ENCODE data around the gene TTC31. TPM values are rescaled to one million over a fixed set of nuclear protein-coding genes. Genes with fewer than 3 reads are reported as not detected.

TTC31 gene
- total and polyA plus RNA-seq, 4 experiments from 2014 or later: 17.0 to 46.9 (median 31.4) TPM

GRCh38 chr2:74526649-74527230, 43.9 kb downstream of the TTC31 start:
- Mint-ChIP-seq H3K4me1 (peaks cover 14 to 41% (median 32%) of the 10 kb centered on the region in 4 donors), H3K9me3 (no peaks in the 10 kb centered on the region), H3K36me3 (peaks cover 26 to 38% of the 10 kb centered on the region in 2 donors), H3K4me3 (peak overlapping the region in 2 of 8 donors; percentile 1 to 30), H3K27ac (peak overlapping the region in 3 of 7 donors; percentile 43 to 62 (median 60)), H3K27me3 (peaks cover under 1 to 4% of the 10 kb centered on the region in 2 donors)
- Histone ChIP-seq H3K9me3 (ENCODE audit: control insufficient read depth in 1 of 2, low read length in 2 of 2) (no peaks in the 10 kb centered on the region), H3K27ac (ENCODE audit: low read depth, low read length) (no peak overlapping the region), H3K36me3 (ENCODE audit: insufficient read depth, low read length) (peaks cover 19% of the 10 kb centered on the region), H3K27me3 (ENCODE audit: insufficient read depth, low read length) (no peaks in the 10 kb centered on the region), H3K4me1 (ENCODE audit: insufficient read depth, low read length) (peaks cover 28% of the 10 kb centered on the region), H3K4me3 (ENCODE audit: low read length in 2 of 2) (no peak overlapping the region)
- ChIA-PET CTCF (ENCODE audit: partially characterized antibody) (interaction anchor here (1.3 to 1.6 kb wide), 3 partner anchors 12 to 703 kb away, joined by 3 to 7 read pairs (median 3); partner anchors contain the start of genes CCDC142, TLX2 and TTC31), POLR2A (ENCODE audit: partially characterized antibody) (interaction anchor here (0.8 to 2.8 kb wide), 10 partner anchors 11 to 106 kb away, joined by 3 to 12 read pairs (median 6); partner anchors contain the start of genes C2orf81, CCDC142, MRPL53 and PCGF1)
- intact Hi-C loops (cut with micrococcal nuclease): no loop called here
- no peak for DNase-seq

GRCh38 chr2:74527741-74528140, 44.9 kb downstream of the TTC31 start:
- peaks cover 34 to 47% of the 10 kb centered on the region in 2 donors for H3K36me3 Mint-ChIP-seq

GRCh38 chr2:74528600-74529356, 45.9 kb downstream of the TTC31 start:
- H3K4me1 ChIP-seq (ENCODE audit: insufficient read depth, low read length): peaks cover 31% of the 10 kb centered on the region
- no peaks in the 10 kb centered on the region for H3K27me3 Mint-ChIP-seq
- POLR2A ChIA-PET (ENCODE audit: partially characterized antibody): interaction anchor here (0.7 to 6.3 kb wide), 16 partner anchors 9 to 309 kb away, joined by 3 to 87 read pairs (median 12); partner anchors contain the start of genes C2orf81, CCDC142, INO80B and MRPL53
- H3K36me3 Mint-ChIP-seq: peaks cover 35 to 49% of the 10 kb centered on the region in 2 donors
- CTCF ChIA-PET (ENCODE audit: partially characterized antibody): interaction anchor here (3.5 to 6.4 kb wide), 2 partner anchors 25 to 46 kb away, joined by 17 to 63 read pairs; partner anchors contain the start of genes CCDC142 and TTC31
- H3K4me3 ChIP-seq (ENCODE audit: low read length in 2 of 2): peak overlapping the region; percentile 89 to 100
- H3K9me3 ChIP-seq (ENCODE audit: control insufficient read depth in 1 of 2, low read length in 2 of 2): no peaks in the 10 kb centered on the region
- H3K36me3 ChIP-seq (ENCODE audit: insufficient read depth, low read length): peaks cover 19% of the 10 kb centered on the region
- H3K27me3 ChIP-seq (ENCODE audit: insufficient read depth, low read length): no peaks in the 10 kb centered on the region
- peak overlapping the region; percentile 84 for H3K27ac ChIP-seq (ENCODE audit: low read depth, low read length)
- peak overlapping the region; percentile 92 to 96 (median 94) for H3K4me3 Mint-ChIP-seq
- peaks cover 19 to 50% (median 40%) of the 10 kb centered on the region in 4 donors for H3K4me1 Mint-ChIP-seq
- H3K9me3 Mint-ChIP-seq: no peaks in the 10 kb centered on the region
- DNase-seq: no peak
- peak overlapping the region; percentile 87 to 97 (median 94) for H3K27ac Mint-ChIP-seq
- intact Hi-C loops (cut with micrococcal nuclease): loop anchor here (1.0 to 2.0 kb wide), 7 partner anchors 21 to 602 kb away; partner anchors contain the start of genes C2orf81, DGUOK, DOK1 and INO80B

More at GRCh38 chr2:74527741-74528140, 44.9 kb downstream of the TTC31 start:
- peak overlapping the region in 5 of 7 donors; percentile 68 to 97 (median 93) for H3K27ac Mint-ChIP-seq
- H3K4me3 Mint-ChIP-seq: peak overlapping the region; percentile 92 to 96 (median 94)
- Histone ChIP-seq H3K4me1 (ENCODE audit: insufficient read depth, low read length) (peaks cover 31% of the 10 kb centered on the region), H3K4me3 (ENCODE audit: low read length in 2 of 2) (no peak overlapping the region), H3K36me3 (ENCODE audit: insufficient read depth, low read length) (peaks cover 19% of the 10 kb centered on the region), H3K27me3 (ENCODE audit: insufficient read depth, low read length) (no peaks in the 10 kb centered on the region), H3K9me3 (ENCODE audit: control insufficient read depth in 1 of 2, low read length in 2 of 2) (no peaks in the 10 kb centered on the region), H3K27ac (ENCODE audit: low read depth, low read length) (no peak overlapping the region)
- POLR2A ChIA-PET (ENCODE audit: partially characterized antibody): interaction anchor here (1.3 to 2.8 kb wide), 5 partner anchors 15 to 46 kb away, joined by 3 to 11 read pairs (median 7); partner anchors contain the start of genes CCDC142, PCGF1 and TTC31
- H3K4me1 Mint-ChIP-seq: peaks cover 19 to 50% (median 40%) of the 10 kb centered on the region in 4 donors
- CTCF ChIA-PET (ENCODE audit: partially characterized antibody): interaction anchor here (1.6 kb wide), 1 partner anchor 704 kb away, joined by 3 read pairs; no protein-coding TSS in a partner anchor
- no peaks in the 10 kb centered on the region for H3K27me3 Mint-ChIP-seq
- DNase-seq: no peak
- H3K9me3 Mint-ChIP-seq: no peaks in the 10 kb centered on the region
- intact Hi-C loops (cut with micrococcal nuclease): loop anchor here (2.0 kb wide), 1 partner anchor 73 kb away; the partner anchor contains the start of gene INO80B

- Histone ChIP-seq H3K36me3 (ENCODE audit: insufficient read depth, low read length) (peaks cover 19% of the 10 kb centered on the region), H3K4me3 (ENCODE audit: low read length in 2 of 2) (peak within 1 kb of the TSS; percentile 89 to 100), H3K9me3 (ENCODE audit: control insufficient read depth in 1 of 2, low read length in 2 of 2) (no peaks in the 10 kb centered on the region), H3K27ac (ENCODE audit: low read depth, low read length) (peak within 1 kb of the TSS; percentile 84), H3K27me3 (ENCODE audit: insufficient read depth, low read length) (no peaks in the 10 kb centered on the region), H3K4me1 (ENCODE audit: insufficient read depth, low read length) (peaks cover 31% of the 10 kb centered on the region)
- ChIA-PET POLR2A (ENCODE audit: partially characterized antibody) (interaction anchor here (1.0 to 6.3 kb wide), 23 partner anchors 9 to 701 kb away, joined by 3 to 87 read pairs (median 9); partner anchors contain the start of genes C2orf81, CCDC142, INO80B and MOB1A), CTCF (ENCODE audit: partially characterized antibody) (interaction anchor here (0.8 to 6.4 kb wide), 6 partner anchors 16 to 138 kb away, joined by 3 to 63 read pairs (median 4); partner anchors contain the start of genes CCDC142, PCGF1 and TTC31)
- DNase-seq: peak; percentile 83 to 88 (median 86)
- peak within 1 kb of the TSS; percentile 92 to 96 (median 94) for H3K4me3 Mint-ChIP-seq
- H3K27me3 Mint-ChIP-seq: no peaks in the 10 kb centered on the region
- H3K4me1 Mint-ChIP-seq: peaks cover 19 to 50% (median 40%) of the 10 kb centered on the region in 4 donors
- H3K36me3 Mint-ChIP-seq: peaks cover 35 to 49% of the 10 kb centered on the region in 2 donors
- H3K9me3 Mint-ChIP-seq: no peaks in the 10 kb centered on the region
- intact Hi-C loops (cut with micrococcal nuclease): loop anchor here (1.0 to 5.0 kb wide), 8 partner anchors 22 to 603 kb away; partner anchors contain the start of genes C2orf81, DGUOK, DOK1 and INO80B
- H3K27ac Mint-ChIP-seq: peak within 1 kb of the TSS; percentile 87 to 97 (median 94)
Observed at GRCh38 chr2:74529357-74530238, 46.7 kb downstream of the TTC31 start, which contains the start of the genes AUP1 and HTRA2. Gene AUP1 (minus strand): TSS chr2:74529706. CDS start chr2:74529629, 77 bp downstream. Gene HTRA2 (plus strand): TSS chr2:74529933. CDS start chr2:74530007, 74 bp downstream.

- no peaks in the 10 kb centered on the region for H3K9me3 ChIP-seq (ENCODE audit: control insufficient read depth in 1 of 2, low read length in 2 of 2)
- peak overlapping the region; percentile 89 to 100 for H3K4me3 ChIP-seq (ENCODE audit: low read length in 2 of 2)
- H3K4me3 Mint-ChIP-seq: peak overlapping the region; percentile 92 to 96 (median 94)
- H3K4me1 ChIP-seq (ENCODE audit: insufficient read depth, low read length): peaks cover 31% of the 10 kb centered on the region
- H3K36me3 ChIP-seq (ENCODE audit: insufficient read depth, low read length): peaks cover 19% of the 10 kb centered on the region
- H3K27me3 ChIP-seq (ENCODE audit: insufficient read depth, low read length): no peaks in the 10 kb centered on the region
- peak; percentile 41 to 79 (median 45) for DNase-seq
- ChIA-PET CTCF (ENCODE audit: partially characterized antibody) (interaction anchor here (0.8 to 6.4 kb wide), 12 partner anchors 15 to 285 kb away, joined by 3 to 63 read pairs (median 4); partner anchors contain the start of genes CCDC142, MRPL53, PCGF1 and TTC31), POLR2A (ENCODE audit: partially characterized antibody) (interaction anchor here (1.0 to 6.3 kb wide), 26 partner anchors 8 to 702 kb away, joined by 3 to 87 read pairs (median 8); partner anchors contain the start of genes C2orf81, CCDC142, INO80B and MOB1A)
- intact Hi-C loops (cut with micrococcal nuclease): loop anchor here (5.0 kb wide), 1 partner anchor 263 kb away; no protein-coding TSS in a partner anchor
- H3K27ac Mint-ChIP-seq: peak overlapping the region; percentile 82 to 97 (median 93)
- H3K9me3 Mint-ChIP-seq: no peaks in the 10 kb centered on the region
- peak overlapping the region; percentile 84 for H3K27ac ChIP-seq (ENCODE audit: low read depth, low read length)
- H3K36me3 Mint-ChIP-seq: peaks cover 35 to 49% of the 10 kb centered on the region in 2 donors
- H3K4me1 Mint-ChIP-seq: peaks cover 19 to 50% (median 40%) of the 10 kb centered on the region in 4 donors
- no peaks in the 10 kb centered on the region for H3K27me3 Mint-ChIP-seq
Observed at GRCh38 chr2:74530239-74531187, 47.6 kb downstream of the TTC31 start.

Measured in CD4-positive, alpha-beta memory T cell (primary cell).